ENCODE data around the gene SURF1. TPM values are rescaled to one million over a fixed set of nuclear protein-coding genes. Genes with fewer than 3 reads are reported as not detected.

SURF1 gene
- total and polyA plus RNA-seq, 4 donors = 29.2 to 85.4 (median 60.4) TPM

- 65 to 67% methylated on average over 8 of the region's 8 CpGs for WGBS, 2 donors
- Histone ChIP-seq H3K36me3 (ENCODE audit: control insufficient read depth in 1 of 2, insufficient read depth in 2 of 2, low read length in 1 of 2) (peaks cover 0 to 7% of the 10 kb centered on the region in 2 donors), H3K4me1 (ENCODE audit: control insufficient read depth in 1 of 2, insufficient read depth in 2 of 2, low read length in 2 of 2) (no peaks in the 10 kb centered on the region), H3K27ac (ENCODE audit: low read depth in 1 of 2, low read length in 2 of 2) (no peak overlapping the region), H3K4me3 (ENCODE audit: low read length in 2 of 2) (no peak overlapping the region), H3K27me3 (ENCODE audit: control insufficient read depth in 1 of 2, insufficient read depth in 2 of 2, low read length in 1 of 2) (no peaks in the 10 kb centered on the region), H3K9me3 (ENCODE audit: control insufficient read depth, low read length) (no peaks in the 10 kb centered on the region)
- intact Hi-C loops (cut with DNase I) = loop anchor here in 1 of 2 donors (10.0 kb wide), 1 partner anchor 62 kb away; the partner anchor contains the start of gene REXO4
- no peak for DNase-seq
- ATAC-seq (ENCODE audit: low FRiP score) = no peak
Observed at GRCh38 chr9:133352635-133353340, 3.5 kb downstream of the SURF1 start.

- Histone ChIP-seq H3K4me3 (ENCODE audit: low read length in 2 of 2) (no peak overlapping the region), H3K27ac (ENCODE audit: low read depth in 1 of 2, low read length in 2 of 2) (no peak overlapping the region), H3K27me3 (ENCODE audit: control insufficient read depth in 1 of 2, insufficient read depth in 2 of 2, low read length in 1 of 2) (no peaks in the 10 kb centered on the region), H3K9me3 (ENCODE audit: control insufficient read depth, low read length) (no peaks in the 10 kb centered on the region), H3K36me3 (ENCODE audit: control insufficient read depth in 1 of 2, insufficient read depth in 2 of 2, low read length in 1 of 2) (peaks cover 0 to 7% of the 10 kb centered on the region in 2 donors), H3K4me1 (ENCODE audit: control insufficient read depth in 1 of 2, insufficient read depth in 2 of 2, low read length in 2 of 2) (no peaks in the 10 kb centered on the region)
- DNase-seq = peak in 1 of 2 donors; percentile 61
- intact Hi-C loops (cut with DNase I) = loop anchor here in 1 of 2 donors (10.0 kb wide), 1 partner anchor 63 kb away; the partner anchor contains the start of gene REXO4
- 67 to 72% methylated on average over 14 of the region's 14 CpGs for WGBS, 2 donors
- ATAC-seq (ENCODE audit: low FRiP score) = no peak
Observed at GRCh38 chr9:133351908-133352634, 4.2 kb downstream of the SURF1 start.

GRCh38 chr9:133351526-133351907 is 4.8 kb downstream of the SURF1 start:
- DNase-seq (no peak), ATAC-seq (ENCODE audit: low FRiP score) (no peak)
- intact Hi-C loops (cut with DNase I) = loop anchor here in 1 of 2 donors (10.0 kb wide), 1 partner anchor 63 kb away; the partner anchor contains the start of gene REXO4
- H3K4me1 ChIP-seq (ENCODE audit: control insufficient read depth in 1 of 2, insufficient read depth in 2 of 2, low read length in 2 of 2) = peaks cover 0 to 1% of the 10 kb centered on the region in 2 donors
- WGBS, 2 donors = 77 to 87% methylated on average over 3 of the region's 3 CpGs
- H3K9me3 ChIP-seq (ENCODE audit: control insufficient read depth, low read length) = no peaks in the 10 kb centered on the region
- peaks cover 0 to 7% of the 10 kb centered on the region in 2 donors for H3K36me3 ChIP-seq (ENCODE audit: control insufficient read depth in 1 of 2, insufficient read depth in 2 of 2, low read length in 1 of 2)
- H3K27me3 ChIP-seq (ENCODE audit: control insufficient read depth in 1 of 2, insufficient read depth in 2 of 2, low read length in 1 of 2) = no peaks in the 10 kb centered on the region
- no peak overlapping the region for H3K4me3 ChIP-seq (ENCODE audit: low read length in 2 of 2)
- no peak overlapping the region for H3K27ac ChIP-seq (ENCODE audit: low read depth in 1 of 2, low read length in 2 of 2)

GRCh38 chr9:133349965-133350616 is 6.2 kb downstream of the SURF1 start:
- Histone ChIP-seq H3K9me3 (ENCODE audit: control insufficient read depth, low read length) (no peaks in the 10 kb centered on the region), H3K36me3 (ENCODE audit: control insufficient read depth in 1 of 2, insufficient read depth in 2 of 2, low read length in 1 of 2) (peaks cover 0 to 7% of the 10 kb centered on the region in 2 donors), H3K27me3 (ENCODE audit: control insufficient read depth in 1 of 2, insufficient read depth in 2 of 2, low read length in 1 of 2) (no peaks in the 10 kb centered on the region), H3K4me1 (ENCODE audit: control insufficient read depth in 1 of 2, insufficient read depth in 2 of 2, low read length in 2 of 2) (peaks cover 0 to 3% of the 10 kb centered on the region in 2 donors), H3K4me3 (ENCODE audit: low read length in 2 of 2) (no peak overlapping the region), H3K27ac (ENCODE audit: low read depth in 1 of 2, low read length in 2 of 2) (no peak overlapping the region)
- WGBS, 2 donors = 79 to 81% methylated on average over 15 of the region's 15 CpGs
- peak in 1 of 2 donors; percentile 39 for DNase-seq
- intact Hi-C loops (cut with DNase I) = loop anchor here (10.0 kb wide), 2 partner anchors 65 to 665 kb away; partner anchors contain the start of gene REXO4 (in 1 of the 2)
- ATAC-seq (ENCODE audit: low FRiP score) = no peak

- Histone ChIP-seq H3K27me3 (ENCODE audit: control insufficient read depth in 1 of 2, insufficient read depth in 2 of 2, low read length in 1 of 2) (no peaks in the 10 kb centered on the region), H3K27ac (ENCODE audit: low read depth in 1 of 2, low read length in 2 of 2) (peak overlapping the region; percentile 25 to 79), H3K36me3 (ENCODE audit: control insufficient read depth in 1 of 2, insufficient read depth in 2 of 2, low read length in 1 of 2) (peaks cover 0 to 7% of the 10 kb centered on the region in 2 donors), H3K9me3 (ENCODE audit: control insufficient read depth, low read length) (no peaks in the 10 kb centered on the region), H3K4me3 (ENCODE audit: low read length in 2 of 2) (peak overlapping the region; percentile 10 to 93), H3K4me1 (ENCODE audit: control insufficient read depth in 1 of 2, insufficient read depth in 2 of 2, low read length in 2 of 2) (peaks cover 0 to 3% of the 10 kb centered on the region in 2 donors)
- ATAC-seq (ENCODE audit: low FRiP score) (no peak), DNase-seq (no peak)
- WGBS, 2 donors = 19 to 20% methylated on average over 25 of the region's 25 CpGs
- intact Hi-C loops (cut with DNase I) = loop anchor here in 1 of 2 donors (10.0 kb wide), 1 partner anchor 666 kb away; no protein-coding TSS in a partner anchor
Observed at GRCh38 chr9:133348718-133349573, 7.3 kb downstream of the SURF1 start.

GRCh38 chr9:133347985-133348717 is 8.1 kb downstream of the SURF1 start, which contains the start of the genes MED22 and RPL7A:
Gene MED22, minus strand, starts transcription at chr9:133348131. Its CDS starts 1,469 bp downstream, at chr9:133346662.
Gene RPL7A, plus strand, starts transcription at chr9:133348218. Its CDS starts 26 bp downstream, at chr9:133348244.
- Histone ChIP-seq H3K4me3 (ENCODE audit: low read length in 2 of 2) (peak within 1 kb of the TSS; percentile 85 to 93), H3K27ac (ENCODE audit: low read depth in 1 of 2, low read length in 2 of 2) (peak within 1 kb of the TSS; percentile 25 to 79), H3K27me3 (ENCODE audit: control insufficient read depth in 1 of 2, insufficient read depth in 2 of 2, low read length in 1 of 2) (no peaks in the 10 kb centered on the region), H3K4me1 (ENCODE audit: control insufficient read depth in 1 of 2, insufficient read depth in 2 of 2, low read length in 2 of 2) (peaks cover 0 to 3% of the 10 kb centered on the region in 2 donors), H3K9me3 (ENCODE audit: control insufficient read depth, low read length) (no peaks in the 10 kb centered on the region), H3K36me3 (ENCODE audit: control insufficient read depth in 1 of 2, insufficient read depth in 2 of 2, low read length in 1 of 2) (peaks cover 0 to 7% of the 10 kb centered on the region in 2 donors)
- DNase-seq = peak; percentile 96 to 97
- 0 to 1% methylated on average over 64 of the region's 64 CpGs for WGBS, 2 donors
- peak; percentile 94 for ATAC-seq (ENCODE audit: low FRiP score)
- intact Hi-C loops (cut with DNase I) = loop anchor here in 1 of 2 donors (10.0 kb wide), 1 partner anchor 667 kb away; no protein-coding TSS in a partner anchor

GRCh38 chr9:133347515-133347984 is 8.7 kb downstream of the SURF1 start:
- intact Hi-C loops (cut with DNase I) = loop anchor here in 1 of 2 donors (10.0 kb wide), 1 partner anchor 667 kb away; no protein-coding TSS in a partner anchor
- peaks cover 0 to 7% of the 10 kb centered on the region in 2 donors for H3K36me3 ChIP-seq (ENCODE audit: control insufficient read depth in 1 of 2, insufficient read depth in 2 of 2, low read length in 1 of 2)
- 0 to 1% methylated on average over 29 to 41 of the region's 41 CpGs for WGBS, 2 donors

More at GRCh38 chr9:133347515-133347984, 8.7 kb downstream of the SURF1 start:
- no peaks in the 10 kb centered on the region for H3K27me3 ChIP-seq (ENCODE audit: control insufficient read depth in 1 of 2, insufficient read depth in 2 of 2, low read length in 1 of 2)
- H3K4me3 ChIP-seq (ENCODE audit: low read length in 2 of 2) = peak overlapping the region; percentile 85 to 93
- ATAC-seq (ENCODE audit: low FRiP score) (peak; percentile 78), DNase-seq (peak in 1 of 2 donors; percentile 62)
- H3K27ac ChIP-seq (ENCODE audit: low read depth in 1 of 2, low read length in 2 of 2) = peak overlapping the region in 1 of 2 donors; percentile 55
- peaks cover 0 to 3% of the 10 kb centered on the region in 2 donors for H3K4me1 ChIP-seq (ENCODE audit: control insufficient read depth in 1 of 2, insufficient read depth in 2 of 2, low read length in 2 of 2)
- no peaks in the 10 kb centered on the region for H3K9me3 ChIP-seq (ENCODE audit: control insufficient read depth, low read length)

Data from aorta (tissue), 5 donors.